Pulmonary artery endothelial cell (primary cell): ENCODE measurements around the gene POC1B. TPM values are rescaled to one million over a fixed set of nuclear protein-coding genes. Genes with fewer than 3 reads are reported as not detected.

Experiments
- DNase-seq: peaks from one replicate; pipeline ENCODE4 v3.0.0-alpha.2; 2011; ENCODE audit warnings: low read depth, low spot score
- total RNA-seq: library from RNA; depleted of rRNA; stranded (reverse); fragments of >200 nt; gene quantifications from 2 replicates; pipeline ENCODE4 v1.2.3, GENCODE V29; 2014

POC1B gene
- total RNA-seq, 1 donor from 2014 or later = 21.8 TPM

- no peak for DNase-seq
These were observed 13.8 kb upstream of the POC1B start for GRCh38 chr12:89539426-89540223.

GRCh38 chr12:89538897-89539296, 13.1 kb upstream of the POC1B start:
- no peak for DNase-seq

- no peak for DNase-seq
These were observed 11.5 kb upstream of the POC1B start for GRCh38 chr12:89537389-89537788.

DNA sequence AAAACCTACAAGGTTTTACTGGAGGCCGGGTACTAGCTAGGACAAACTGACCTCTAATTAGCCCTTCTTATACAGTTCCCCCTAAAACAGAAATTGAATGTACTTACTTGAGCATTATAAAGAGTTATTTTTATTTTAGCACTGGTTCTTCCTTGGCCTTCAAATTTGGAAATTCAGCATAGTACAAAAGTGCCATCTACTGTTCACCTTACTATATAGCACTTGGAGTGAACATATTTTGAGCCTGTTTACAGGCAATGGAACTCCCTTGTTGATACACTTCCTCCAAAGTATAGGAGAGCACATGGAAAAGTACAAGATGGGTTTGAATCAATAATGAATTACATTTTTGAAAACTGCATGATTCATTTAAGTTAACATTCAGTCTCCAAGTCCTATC, 3.9 kb upstream of the POC1B start:
- DNase-seq = no peak

GRCh38 chr12:89528434-89528833, 2.6 kb upstream of the POC1B start:
- no peak for DNase-seq

GRCh38 chr12:89525305-89525823, 483 bp downstream of the POC1B start:
- no peak for DNase-seq

DNA sequence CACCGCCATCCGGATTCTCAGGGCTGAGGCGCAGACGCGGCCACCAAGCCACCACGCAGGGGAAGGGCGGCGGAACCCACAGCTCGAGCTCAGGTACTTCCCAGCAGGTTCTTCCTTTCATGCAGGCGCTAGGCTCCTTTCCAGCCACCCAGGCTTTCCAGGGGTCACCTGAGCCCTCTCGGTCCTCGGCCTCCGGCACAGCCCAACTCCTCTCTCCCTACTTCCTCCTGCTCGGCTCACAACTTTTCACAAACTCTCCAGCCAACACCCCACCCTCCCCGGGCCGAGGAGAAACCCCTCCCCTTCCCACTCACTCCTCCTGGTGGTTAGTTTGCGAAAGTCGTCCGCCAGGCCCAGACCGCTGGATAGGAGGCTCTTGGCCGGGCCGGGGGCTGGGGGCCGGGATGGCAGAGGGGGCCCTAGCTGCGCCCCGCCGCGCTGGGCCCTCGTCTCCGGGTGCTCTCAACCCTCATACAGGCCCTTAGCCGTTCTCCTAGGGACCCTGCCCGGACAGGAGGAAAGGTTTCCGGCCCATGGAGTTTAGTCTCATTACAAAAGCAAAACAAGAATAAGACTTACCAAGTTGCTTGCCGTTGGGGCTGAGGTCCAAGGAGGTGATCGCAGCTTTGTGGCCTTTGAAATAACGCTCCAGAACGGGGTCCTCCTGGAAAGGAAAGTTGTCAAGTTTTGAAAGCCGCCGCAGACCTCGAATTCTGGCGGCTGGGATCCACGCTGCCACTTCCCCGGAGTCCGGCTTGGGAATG, 1.1 kb downstream of the POC1B start, which contains the start of gene GALNT4:
Gene GALNT4, minus strand, starts transcription at position 256 of the 764 bp plus-strand sequence. Its CDS starts 247 bp downstream, at position 9.
- peak; percentile 63 for DNase-seq

GRCh38 chr12:89523843-89524540, 1.9 kb downstream of the POC1B start:
- no peak for DNase-seq

- DNase-seq = no peak
These were observed 2.5 kb downstream of the POC1B start for GRCh38 chr12:89523393-89523792.

DNA sequence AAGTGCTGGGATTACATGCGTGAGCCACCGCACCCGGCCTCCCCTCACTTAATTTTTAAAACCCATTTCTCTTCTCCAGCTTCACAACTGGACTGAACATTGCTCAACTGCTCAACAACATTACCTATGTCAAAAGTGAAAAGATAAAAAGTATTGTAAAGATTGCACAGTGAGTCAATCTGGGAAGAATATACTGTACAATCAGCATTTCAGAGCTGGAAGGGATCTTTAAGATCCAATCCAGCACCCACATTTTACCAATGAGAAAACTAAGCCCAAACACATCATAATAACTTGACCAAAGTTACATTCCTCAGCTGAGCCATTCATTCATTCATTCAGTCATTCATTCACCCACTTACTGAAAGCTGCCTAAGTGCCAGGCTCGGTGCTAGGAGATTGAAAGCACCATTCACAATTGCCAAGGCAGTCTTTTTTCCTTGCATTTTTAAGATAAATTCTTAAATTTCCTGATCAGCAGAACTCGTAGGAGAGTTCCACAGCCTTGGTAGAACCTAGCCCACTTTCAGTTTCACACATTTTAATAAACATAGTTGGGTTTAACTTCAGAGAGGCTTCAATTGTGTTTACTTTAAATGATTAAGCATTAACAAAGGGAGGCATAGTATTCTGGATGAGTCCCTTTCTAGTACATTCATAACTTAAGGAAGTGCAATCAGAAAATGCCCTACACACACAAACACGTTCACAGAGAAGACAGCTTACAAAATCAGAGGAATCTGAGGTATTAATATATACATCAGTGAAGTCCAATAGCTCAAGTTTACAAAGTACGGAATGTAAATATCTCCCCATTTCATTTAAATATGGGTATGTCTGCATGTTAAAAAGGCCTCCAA, 4.3 kb downstream of the POC1B start:
- no peak for DNase-seq

DNA sequence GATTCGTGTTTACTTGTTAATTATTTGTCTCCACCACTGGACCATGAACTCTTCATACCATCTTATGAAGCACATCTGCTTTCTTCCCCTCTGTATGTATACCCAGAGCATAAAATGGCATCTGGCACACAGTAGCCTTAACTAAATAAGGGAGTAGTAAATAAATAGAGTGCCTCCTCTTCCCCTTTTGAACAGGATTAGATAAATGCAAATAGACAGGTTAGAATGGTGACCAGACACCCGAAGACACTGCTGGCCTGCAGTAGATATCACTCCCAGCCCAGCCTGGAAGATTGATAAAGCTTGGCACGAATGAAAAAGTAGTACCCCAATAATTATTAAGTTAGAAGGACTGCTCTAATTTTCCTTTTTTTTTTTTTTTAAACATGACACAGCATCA, 8.1 kb downstream of the POC1B start:
- no peak for DNase-seq

DNA sequence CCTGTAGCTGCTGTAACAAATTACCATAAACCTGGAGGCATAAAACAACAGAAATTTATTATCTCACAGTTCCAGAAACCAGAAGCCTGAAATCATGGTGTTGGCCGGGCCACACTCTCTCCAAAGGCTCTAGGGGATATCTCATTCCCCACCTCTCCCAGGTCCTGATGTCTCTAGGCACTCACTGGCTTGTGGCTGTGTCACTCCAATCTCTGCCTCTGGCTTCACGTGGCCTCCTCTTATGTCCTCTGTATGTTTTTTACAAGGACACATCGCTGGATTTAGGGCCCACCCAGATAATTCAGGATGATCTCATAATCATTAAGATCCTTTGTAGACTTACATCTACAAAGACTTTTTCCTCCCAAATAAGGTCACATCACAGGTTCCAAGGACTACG, 9.2 kb downstream of the POC1B start:
- DNase-seq = no peak

GRCh38 chr12:89514751-89515150, 11.1 kb downstream of the POC1B start:
- no peak for DNase-seq

DNA sequence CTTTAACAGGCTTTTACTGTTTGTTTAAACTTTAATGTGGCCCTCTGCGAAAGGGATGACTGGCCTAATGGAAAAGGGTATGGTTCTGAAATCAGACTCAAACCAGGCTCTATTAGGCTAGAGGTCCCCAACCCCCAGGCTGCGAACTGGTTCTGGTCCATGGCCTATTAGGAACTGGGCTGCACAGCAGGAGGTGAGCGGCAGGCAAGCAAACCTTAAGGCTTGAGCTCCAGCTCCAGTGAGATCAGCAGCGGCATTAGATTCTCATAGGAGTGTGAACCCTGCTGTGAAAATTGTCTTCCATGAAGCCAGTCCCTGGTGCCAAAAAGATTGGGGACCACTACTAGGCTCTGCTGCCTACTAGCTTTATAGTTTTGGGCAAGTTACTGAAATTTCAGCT, 12.3 kb downstream of the POC1B start:
- no peak for DNase-seq

DNA sequence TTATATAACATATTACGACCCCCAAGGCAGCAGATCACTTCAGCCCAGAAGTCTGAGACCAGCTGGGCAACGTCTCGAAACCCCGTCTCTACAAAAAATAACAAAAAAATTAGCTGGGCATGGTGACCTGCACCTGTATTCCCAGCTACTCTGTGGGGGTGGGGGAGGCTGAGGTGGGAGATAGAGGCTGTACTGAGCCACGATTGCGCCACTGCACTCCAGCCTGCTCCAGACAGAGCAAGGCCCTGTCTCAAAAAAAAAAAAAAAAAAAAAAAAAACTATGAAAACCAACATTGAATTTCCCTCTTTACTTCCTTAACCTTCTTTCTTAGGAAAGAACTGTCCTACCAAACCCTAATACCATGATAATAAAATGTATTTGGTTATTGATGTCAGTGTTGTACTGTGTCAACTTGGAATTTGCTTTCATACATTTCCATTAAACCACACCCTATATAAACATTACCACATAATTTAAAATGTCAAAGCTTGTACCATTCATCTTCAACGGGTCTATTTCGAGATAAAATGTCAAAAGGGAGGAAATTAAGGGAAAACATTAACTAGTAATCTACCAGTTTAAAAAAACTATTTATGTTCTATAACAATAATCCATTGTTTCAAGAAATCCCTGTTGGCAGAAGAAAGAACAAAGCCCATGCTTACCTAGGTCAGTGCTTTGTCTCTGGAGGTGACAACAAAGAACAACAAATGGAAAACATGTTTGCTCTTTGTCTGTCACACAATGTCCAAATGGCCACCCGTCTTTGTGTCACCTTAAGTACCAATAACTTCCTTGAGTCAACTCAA, 18.6 kb downstream of the POC1B start:
- no peak for DNase-seq

- DNase-seq = no peak
These were observed 19.8 kb downstream of the POC1B start for GRCh38 chr12:89506050-89506449.

GRCh38 chr12:89504560-89505346, 21.1 kb downstream of the POC1B start:
- no peak for DNase-seq

GRCh38 chr12:89501793-89502192, 24.1 kb downstream of the POC1B start:
- DNase-seq = no peak

GRCh38 chr12:89499857-89500256, 26.0 kb downstream of the POC1B start:
- DNase-seq = no peak
